Glutamatergic neuron (in vitro differentiated cells): Measurements from ENCODE around the gene CLCN4. TPM values are rescaled to one million over a fixed set of nuclear protein-coding genes. Genes with fewer than 3 reads are reported as not detected.

Experiments used
- DNase-seq: peaks from one replicate; pipeline ENCODE4 v3.0.0; 2022
- H3K27ac Mint-ChIP-seq: one replicate; pipeline ENCODE4 v1.8.0; 2020; ENCODE audit warnings: mild to moderate bottlenecking, mixed read lengths, inconsistent platforms; ENCODE audit not compliant: unreplicated experiment
- H3K27me3 Mint-ChIP-seq: one replicate; pipeline ENCODE4 v1.8.0; 2020; ENCODE audit warnings: mild to moderate bottlenecking, moderate library complexity, mixed read lengths, inconsistent platforms; ENCODE audit not compliant: unreplicated experiment
- H3K36me3 Mint-ChIP-seq: one replicate; pipeline ENCODE4 v1.8.0; 2020; ENCODE audit warnings: mild to moderate bottlenecking, mixed read lengths, inconsistent platforms; ENCODE audit not compliant: unreplicated experiment
- H3K4me1 Mint-ChIP-seq: one replicate; pipeline ENCODE4 v1.8.0; 2020; ENCODE audit warnings: mild to moderate bottlenecking, low read depth, mixed read lengths, inconsistent platforms; ENCODE audit not compliant: unreplicated experiment
- H3K4me3 Mint-ChIP-seq: one replicate; pipeline ENCODE4 v1.8.0; 2020; ENCODE audit warnings: mild to moderate bottlenecking, mixed read lengths, inconsistent platforms; ENCODE audit not compliant: unreplicated experiment
- H3K9me3 Mint-ChIP-seq: one replicate; pipeline ENCODE4 v1.8.0; 2020; ENCODE audit warnings: mild to moderate bottlenecking, moderate library complexity, mixed read lengths, inconsistent platforms; ENCODE audit not compliant: unreplicated experiment
- CTCF ChIP-seq: fragments of 200-600 bp; sonication (generic); IDR thresholded peaks from one replicate; pipeline ENCODE4 v1.5.0; 2021; ENCODE audit not compliant: partially characterized antibody, unreplicated experiment
- total RNA-seq: library from RNA; stranded (reverse); fragmentation: NEBNext Ultra II Directional; extraction: Animal tissue kit (Norgen Biotek cat#: 25700); gene quantifications from one replicate; pipeline ENCODE4 v1.2.1, GENCODE V29; 2021; ENCODE audit not compliant: unreplicated experiment

Gene CLCN4
- total RNA-seq, 1 donor from 2014 or later = 64.7 TPM

- Mint-ChIP-seq H3K4me3 (no peak overlapping the region), H3K4me1 (peaks cover 2% of the 10 kb centered on the region), H3K36me3 (peaks cover 18% of the 10 kb centered on the region), H3K27ac (no peak overlapping the region), H3K9me3 (peaks cover 3% of the 10 kb centered on the region), H3K27me3 (no peaks in the 10 kb centered on the region)
- no peak for TF ChIP-seq CTCF
- no peak for DNase-seq
Measured at GRCh38 chrX:10117301-10117700, 39.5 kb upstream of the CLCN4 start.

DNA sequence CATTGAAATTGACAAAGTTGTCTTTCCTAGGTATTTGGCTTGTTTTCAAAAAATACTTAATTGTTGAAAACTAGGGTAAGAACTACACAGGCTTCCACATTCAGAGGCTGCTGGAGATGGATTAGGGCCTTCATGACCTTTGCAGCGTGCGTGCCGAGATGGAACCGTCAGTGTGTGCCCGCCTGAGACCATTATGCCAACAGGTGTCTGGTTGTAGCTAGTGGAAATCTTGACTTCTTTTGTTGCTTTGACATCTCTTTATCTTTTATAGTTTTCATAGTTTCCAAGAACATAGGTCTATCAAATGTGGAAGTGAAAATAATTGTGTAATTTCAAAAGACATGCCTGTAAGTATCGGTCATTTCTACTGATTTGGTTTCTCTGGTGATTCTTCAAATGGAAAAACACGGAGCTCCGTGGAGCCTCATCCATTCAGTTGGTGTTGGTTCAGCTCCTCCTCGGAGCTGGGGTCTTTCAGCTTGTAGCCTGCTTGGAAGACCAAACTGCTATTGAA, 38.9 kb upstream of the CLCN4 start:
- no peak for DNase-seq
- H3K4me3 Mint-ChIP-seq = no peak overlapping the region
- H3K9me3 Mint-ChIP-seq = peaks cover 3% of the 10 kb centered on the region
- peaks cover 2% of the 10 kb centered on the region for H3K4me1 Mint-ChIP-seq
- H3K27ac Mint-ChIP-seq = no peak overlapping the region
- peaks cover 18% of the 10 kb centered on the region for H3K36me3 Mint-ChIP-seq
- no peak for TF ChIP-seq CTCF
- H3K27me3 Mint-ChIP-seq = no peaks in the 10 kb centered on the region

DNA sequence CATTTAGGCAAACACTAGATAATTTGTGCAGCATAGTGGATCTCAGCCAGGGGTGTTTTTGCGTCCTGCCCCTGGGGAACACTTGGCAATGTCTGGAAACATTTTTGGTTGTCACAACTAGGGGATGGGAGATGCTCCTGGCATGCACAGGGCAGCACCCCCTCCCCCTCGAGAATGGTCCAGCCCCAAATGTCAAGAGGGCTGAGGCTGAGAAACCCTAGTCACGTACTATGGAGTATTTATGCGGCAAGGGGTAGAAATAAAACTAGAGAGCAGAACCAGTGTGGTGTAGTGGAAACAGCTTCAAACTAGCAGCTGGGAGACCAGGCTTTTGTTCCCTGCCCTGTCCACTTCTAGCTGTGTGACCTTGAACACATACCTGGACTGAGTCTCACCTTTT, 38.2 kb upstream of the CLCN4 start:
- Mint-ChIP-seq H3K27ac (no peak overlapping the region), H3K9me3 (peaks cover 3% of the 10 kb centered on the region), H3K4me1 (no peaks in the 10 kb centered on the region), H3K36me3 (peaks cover 18% of the 10 kb centered on the region), H3K27me3 (no peaks in the 10 kb centered on the region), H3K4me3 (no peak overlapping the region)
- TF ChIP-seq CTCF = no peak
- no peak for DNase-seq

- DNase-seq = peak; percentile 29
- Mint-ChIP-seq H3K4me3 (no peak overlapping the region), H3K27me3 (no peaks in the 10 kb centered on the region), H3K27ac (no peak overlapping the region), H3K9me3 (peaks cover 3% of the 10 kb centered on the region), H3K36me3 (peaks cover 18% of the 10 kb centered on the region), H3K4me1 (no peaks in the 10 kb centered on the region)
- peak; percentile 100 for TF ChIP-seq CTCF
Measured at GRCh38 chrX:10119399-10119990, 37.3 kb upstream of the CLCN4 start.

GRCh38 chrX:10120331-10120730, 36.4 kb upstream of the CLCN4 start:
- no peak overlapping the region for H3K4me3 Mint-ChIP-seq
- no peak overlapping the region for H3K27ac Mint-ChIP-seq
- TF ChIP-seq CTCF = no peak
- H3K9me3 Mint-ChIP-seq = peaks cover 3% of the 10 kb centered on the region
- H3K4me1 Mint-ChIP-seq = no peaks in the 10 kb centered on the region
- H3K36me3 Mint-ChIP-seq = peaks cover 18% of the 10 kb centered on the region
- no peaks in the 10 kb centered on the region for H3K27me3 Mint-ChIP-seq
- DNase-seq = no peak
